HUDEP-2 (cell line): ENCODE data around the gene GSTM3.
"Not testable (repeated sequence)": the region's sequence is repeated elsewhere in the genome, so short reads cannot be mapped to it uniquely, and the experiment has no call there.

Experiments used
- DNase-seq, 76 experiments: peaks; one replicate each; lab custom pipeline; 2025; ENCODE audit not compliant: unreplicated experiment in 76 of 76; lab: John Stamatoyannopoulos, UW

GSTM3 gene

DNA sequence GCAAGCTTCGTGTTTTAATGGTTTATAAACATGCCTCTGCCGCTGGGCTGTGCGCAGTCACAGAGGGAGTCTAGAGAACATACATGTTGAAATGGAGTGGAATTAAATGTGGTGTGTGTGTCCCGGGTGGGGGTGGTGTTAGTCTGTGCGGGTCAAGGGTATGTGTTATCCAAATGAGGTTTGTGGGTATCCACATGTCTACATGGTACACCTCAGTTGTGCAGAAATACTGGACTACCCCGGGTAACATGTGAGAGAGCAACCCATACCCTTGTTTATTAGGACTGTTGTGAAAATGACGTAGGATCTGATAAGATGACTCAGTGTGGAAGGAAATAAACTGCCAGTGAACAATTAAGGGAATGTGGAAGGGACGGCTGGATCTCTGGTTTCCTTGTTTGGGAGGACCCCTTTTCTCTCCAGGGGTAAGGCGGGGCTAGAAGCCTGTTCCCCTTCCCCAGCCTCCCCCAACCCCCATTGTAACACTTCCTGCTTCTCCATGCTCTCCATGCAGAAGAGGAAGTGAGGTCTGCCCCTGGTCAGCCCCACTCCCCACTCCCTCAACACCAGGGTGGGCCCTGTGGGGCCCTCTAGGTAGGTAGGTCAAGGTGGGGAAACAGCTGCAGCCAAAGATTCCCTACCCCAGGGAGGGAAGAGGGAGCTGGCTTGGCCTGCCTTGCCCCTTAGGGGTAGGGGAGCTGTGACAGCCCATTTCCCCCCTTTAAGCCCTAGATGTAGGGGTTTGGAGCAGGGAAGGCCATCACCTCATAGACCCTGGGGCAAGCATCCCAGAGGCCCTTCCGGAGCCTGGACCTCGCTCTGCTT lies 22.2 kb upstream of the GSTM3 start:
- peak in 3 of 76 experiments; percentile 6 to 41 (median 7) for DNase-seq

DNA sequence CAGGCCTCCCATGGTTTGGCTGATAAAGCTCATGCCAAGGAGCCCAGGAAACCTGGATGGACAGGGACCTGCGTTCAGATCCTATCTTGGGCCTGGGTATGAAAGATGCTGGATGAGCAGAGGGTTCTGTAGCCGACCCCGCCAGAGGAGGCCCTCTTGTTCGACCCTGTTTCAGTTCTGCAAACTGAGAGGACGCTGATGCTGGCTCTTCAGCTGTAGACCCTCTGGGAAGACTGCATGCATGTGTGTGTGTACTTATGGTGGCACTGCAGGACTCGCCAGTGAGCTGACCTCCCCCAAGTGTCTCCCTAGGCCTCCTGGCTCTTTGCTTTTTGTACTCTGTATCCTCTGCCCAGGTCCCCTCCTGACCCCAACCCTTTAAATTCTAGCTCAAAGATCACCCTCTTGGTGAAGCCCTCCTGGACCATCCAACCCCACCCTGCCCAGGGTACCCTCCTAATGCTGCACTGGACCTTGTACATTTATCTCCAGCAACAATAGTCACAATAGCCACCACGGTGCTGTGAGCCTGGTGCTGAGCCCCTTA lies 21.3 kb upstream of the GSTM3 start:
- DNase-seq: no peak

GRCh38 chr1:109761227-109762038 lies 20.6 kb upstream of the GSTM3 start:
- DNase-seq: no peak

- no peak for DNase-seq
Observed at GRCh38 chr1:109760581-109761226, 19.9 kb upstream of the GSTM3 start.

GRCh38 chr1:109759513-109760334 lies 18.9 kb upstream of the GSTM3 start:
- DNase-seq: no peak

- DNase-seq: no peak
Observed at GRCh38 chr1:109757936-109758786, 17.3 kb upstream of the GSTM3 start.

- DNase-seq: no peak
Observed at GRCh38 chr1:109756848-109757521, 16.1 kb upstream of the GSTM3 start.

DNA sequence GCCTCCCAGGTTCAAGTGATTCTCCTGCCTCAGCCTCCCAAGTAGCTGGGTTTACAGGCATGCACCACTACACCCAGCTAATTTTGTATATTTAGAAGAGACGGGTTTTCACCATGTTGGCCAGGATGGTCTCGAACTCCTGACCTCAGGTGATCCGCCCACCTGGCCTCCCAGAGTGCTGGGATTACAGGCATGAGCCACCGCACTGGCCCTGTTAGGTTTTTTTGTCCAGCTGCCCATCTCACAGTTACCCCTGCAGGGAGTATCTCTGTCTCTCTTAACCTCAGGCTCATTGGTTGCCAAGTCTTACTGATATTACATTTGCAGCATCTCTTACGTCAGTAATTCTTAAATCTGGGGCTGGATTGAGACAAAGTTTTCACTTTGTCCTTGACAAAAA lies 15.5 kb upstream of the GSTM3 start:
- not testable (repeated sequence) for DNase-seq

GRCh38 chr1:109754738-109755137 lies 13.9 kb upstream of the GSTM3 start:
- no peak for DNase-seq

- no peak for DNase-seq
Observed at GRCh38 chr1:109751531-109752260, 10.9 kb upstream of the GSTM3 start.

- DNase-seq: no peak
Observed at GRCh38 chr1:109750920-109751319, 10.1 kb upstream of the GSTM3 start.

DNA sequence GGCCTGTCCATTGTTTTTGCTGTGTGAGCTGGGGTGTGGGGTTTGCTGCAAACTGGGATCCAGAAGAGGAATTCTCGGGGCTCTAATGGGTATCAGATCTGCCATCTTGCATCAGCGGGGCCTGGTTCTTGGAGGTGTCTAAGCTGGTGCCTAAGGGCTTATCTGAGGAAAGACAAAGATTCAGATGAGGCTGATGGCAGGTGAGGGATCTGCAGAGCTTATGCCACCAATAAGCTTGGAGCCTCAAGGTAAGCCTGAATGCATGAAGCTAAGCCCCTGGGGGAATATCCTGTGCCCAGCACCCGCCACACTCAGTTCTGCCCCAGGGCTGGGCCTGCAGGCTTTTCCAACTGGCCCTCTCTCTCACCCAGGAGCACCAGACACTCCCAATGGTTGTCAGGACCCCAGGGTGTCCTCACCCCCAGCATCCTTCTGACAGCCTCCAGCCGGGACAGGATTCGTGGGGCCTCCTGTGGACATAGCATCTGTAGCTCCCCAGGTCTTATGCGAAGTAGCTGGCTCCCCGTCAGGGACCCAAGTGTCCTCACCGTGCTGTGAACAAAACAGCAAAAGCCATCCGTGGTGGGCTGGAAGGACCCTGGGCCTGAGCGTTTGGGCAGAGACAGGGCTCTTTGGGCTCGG lies 9.5 kb upstream of the GSTM3 start:
- DNase-seq: no peak

DNA sequence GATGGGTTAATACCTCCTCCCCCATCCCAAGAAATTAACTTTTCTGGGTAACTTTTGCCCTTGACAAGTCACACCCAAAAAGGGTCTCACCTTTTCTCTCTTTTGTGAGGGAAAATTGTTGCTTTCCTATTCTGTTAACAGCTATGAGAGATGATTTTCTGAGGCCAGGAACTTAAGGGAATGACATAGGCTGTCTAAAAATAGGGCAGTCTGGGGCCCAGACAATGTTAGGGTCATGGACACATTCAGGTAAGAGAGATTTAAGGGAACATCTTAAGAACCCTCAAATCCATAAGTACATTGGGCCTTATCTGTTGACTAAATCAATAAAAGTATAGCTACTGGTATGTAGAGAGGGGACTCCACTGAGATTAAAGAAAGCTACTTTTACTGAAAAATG lies 8.4 kb upstream of the GSTM3 start:
- no peak for DNase-seq

DNA sequence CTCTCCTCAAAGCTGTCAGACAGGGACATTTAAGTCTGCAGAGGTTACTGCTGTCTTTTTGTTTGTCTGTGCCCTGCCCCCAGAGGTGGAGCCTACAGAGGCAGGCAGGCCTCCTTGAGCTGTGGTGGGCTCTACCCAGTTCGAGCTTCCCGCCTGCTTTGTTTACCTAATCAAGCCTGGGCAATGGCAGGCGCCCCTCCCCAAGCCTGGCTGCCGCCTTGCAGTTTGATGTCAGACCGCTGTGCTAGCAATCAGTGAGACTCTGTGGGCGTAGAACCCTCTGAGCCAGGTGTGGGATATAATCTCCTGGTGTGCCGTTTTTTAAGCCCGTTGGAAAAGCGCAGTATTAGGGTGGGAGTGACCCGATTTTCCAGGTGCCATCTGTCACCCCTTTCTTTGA lies 7.5 kb upstream of the GSTM3 start:
- DNase-seq: not testable (repeated sequence)

DNA sequence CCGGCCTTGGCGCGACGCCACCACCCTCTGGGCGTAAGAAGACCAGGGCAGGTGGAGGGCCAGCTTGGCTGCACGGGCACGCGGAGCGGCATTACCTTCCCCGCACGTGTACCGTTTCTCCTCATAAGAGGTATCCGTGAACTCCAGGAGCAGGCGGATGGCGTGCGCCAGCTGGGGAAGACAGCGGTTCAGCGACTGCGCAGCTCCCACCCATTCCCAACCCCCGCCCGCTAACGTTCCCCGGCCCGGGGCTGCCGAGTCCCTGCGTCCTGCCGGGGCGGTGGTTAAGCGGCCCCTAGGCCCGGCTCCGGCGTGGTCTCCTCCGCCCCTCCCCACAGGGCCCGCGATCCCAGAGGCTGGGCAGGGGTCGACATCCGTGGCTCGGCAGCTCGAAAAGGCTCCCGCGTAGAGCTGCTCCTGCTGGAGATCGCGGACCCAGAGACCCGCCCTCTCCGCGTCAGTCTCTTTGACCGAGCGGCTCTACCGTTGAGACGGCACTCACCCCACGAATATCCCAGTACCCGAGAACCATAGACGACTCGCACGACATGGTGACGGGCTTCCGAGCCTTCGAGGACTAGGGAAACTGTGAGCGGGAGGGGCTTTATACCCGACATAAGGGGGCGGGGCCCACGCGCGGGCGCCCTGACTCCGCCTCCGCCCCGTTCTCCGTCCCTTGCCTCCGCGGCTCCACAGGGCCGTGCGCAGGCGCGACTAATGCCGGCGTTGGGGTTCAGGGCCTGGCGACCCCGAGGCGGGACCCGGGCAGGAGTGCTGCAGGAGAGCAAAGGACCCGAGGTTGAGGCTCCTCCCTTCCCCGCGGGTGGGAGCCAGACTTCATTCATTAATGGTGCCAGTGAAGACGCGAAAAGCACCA lies 862 bp downstream of the GSTM3 start:
- peak in 68 of 76 experiments; percentile 13 to 82 (median 65) for DNase-seq

- no peak for DNase-seq
Observed at GRCh38 chr1:109733236-109733870, 7.5 kb downstream of the GSTM3 start.
